ENCODE results near the gene PIP4K2C.
"Not testable (repeated sequence)": the region's sequence is repeated elsewhere in the genome, so short reads cannot be mapped to it uniquely, and the experiment has no call there.

Gene PIP4K2C

GRCh38 chr12:57632073-57632957, 41.3 kb downstream of the PIP4K2C start:
- peak overlapping the region; percentile 52; the same call in 1 of the 2 replicates for H3K27ac ChIP-seq
- TF ChIP-seq, protein P1, sequence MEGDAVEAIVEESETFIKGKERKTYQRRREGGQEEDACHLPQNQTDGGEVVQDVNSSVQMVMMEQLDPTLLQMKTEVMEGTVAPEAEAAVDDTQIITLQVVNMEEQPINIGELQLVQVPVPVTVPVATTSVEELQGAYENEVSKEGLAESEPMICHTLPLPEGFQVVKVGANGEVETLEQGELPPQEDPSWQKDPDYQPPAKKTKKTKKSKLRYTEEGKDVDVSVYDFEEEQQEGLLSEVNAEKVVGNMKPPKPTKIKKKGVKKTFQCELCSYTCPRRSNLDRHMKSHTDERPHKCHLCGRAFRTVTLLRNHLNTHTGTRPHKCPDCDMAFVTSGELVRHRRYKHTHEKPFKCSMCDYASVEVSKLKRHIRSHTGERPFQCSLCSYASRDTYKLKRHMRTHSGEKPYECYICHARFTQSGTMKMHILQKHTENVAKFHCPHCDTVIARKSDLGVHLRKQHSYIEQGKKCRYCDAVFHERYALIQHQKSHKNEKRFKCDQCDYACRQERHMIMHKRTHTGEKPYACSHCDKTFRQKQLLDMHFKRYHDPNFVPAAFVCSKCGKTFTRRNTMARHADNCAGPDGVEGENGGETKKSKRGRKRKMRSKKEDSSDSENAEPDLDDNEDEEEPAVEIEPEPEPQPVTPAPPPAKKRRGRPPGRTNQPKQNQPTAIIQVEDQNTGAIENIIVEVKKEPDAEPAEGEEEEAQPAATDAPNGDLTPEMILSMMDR (conservative IDR thresholded peaks at IDR 0.05), result no peak

GRCh38 chr12:57632958-57633840, 42.2 kb downstream of the PIP4K2C start, which contains the start of gene B4GALNT1:
Gene B4GALNT1, minus strand, starts transcription at chr12:57633201. Its CDS starts 1,069 bp downstream, at chr12:57632132.
- TF ChIP-seq, protein P1 (conservative IDR thresholded peaks at IDR 0.05), result peak; percentile 98
- peak within 1 kb of the TSS; percentile 52; the same call in 1 of the 2 replicates for H3K27ac ChIP-seq

GRCh38 chr12:57636731-57637130, 45.7 kb downstream of the PIP4K2C start:
- H3K27ac ChIP-seq, result not testable (repeated sequence)

DNA sequence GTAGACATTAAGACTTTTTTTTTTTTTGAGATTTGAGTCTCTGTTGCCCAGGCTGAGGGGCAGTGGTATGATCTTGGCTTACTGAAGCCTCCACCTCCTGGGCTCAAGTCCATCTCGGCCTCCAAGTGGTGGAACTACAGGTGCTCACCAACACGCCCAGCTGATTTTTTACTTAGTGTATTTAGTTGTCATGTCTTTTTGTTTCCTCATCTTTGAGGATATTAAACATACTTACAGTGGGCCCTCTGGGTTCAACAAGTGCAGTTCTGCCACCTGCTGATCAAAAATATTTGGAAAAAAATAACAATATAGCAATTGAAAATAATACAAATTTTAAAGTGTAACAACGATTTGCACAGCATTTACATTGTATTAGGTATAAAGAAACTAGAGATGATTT, 46.4 kb downstream of the PIP4K2C start:
- H3K27ac ChIP-seq, result no peak overlapping the region
- TF ChIP-seq, protein P1 (conservative IDR thresholded peaks at IDR 0.05), result no peak; the same call in 1 of the 2 replicates

DNA sequence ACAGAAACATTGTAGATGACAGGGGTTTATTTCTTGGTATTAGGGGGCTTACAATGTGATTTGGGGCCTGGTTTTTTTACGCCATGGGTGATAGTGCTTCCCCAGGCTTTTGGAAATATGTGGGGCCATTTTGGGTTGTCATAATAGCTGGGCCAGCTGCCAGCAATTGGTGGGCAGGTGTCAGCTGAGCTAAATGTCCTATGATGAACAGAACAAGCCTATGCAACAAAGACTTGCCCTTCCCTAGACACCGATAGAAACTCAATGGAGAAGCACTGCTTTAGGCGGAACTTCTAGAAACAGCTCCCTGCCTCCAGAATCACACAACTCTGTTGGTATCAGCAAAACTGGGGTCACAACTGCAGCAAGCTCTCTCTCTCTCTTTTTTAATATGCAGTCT, 47.1 kb downstream of the PIP4K2C start:
- TF ChIP-seq, protein P1 (conservative IDR thresholded peaks at IDR 0.05), result no peak
- H3K27ac ChIP-seq, result no peak overlapping the region

DNA sequence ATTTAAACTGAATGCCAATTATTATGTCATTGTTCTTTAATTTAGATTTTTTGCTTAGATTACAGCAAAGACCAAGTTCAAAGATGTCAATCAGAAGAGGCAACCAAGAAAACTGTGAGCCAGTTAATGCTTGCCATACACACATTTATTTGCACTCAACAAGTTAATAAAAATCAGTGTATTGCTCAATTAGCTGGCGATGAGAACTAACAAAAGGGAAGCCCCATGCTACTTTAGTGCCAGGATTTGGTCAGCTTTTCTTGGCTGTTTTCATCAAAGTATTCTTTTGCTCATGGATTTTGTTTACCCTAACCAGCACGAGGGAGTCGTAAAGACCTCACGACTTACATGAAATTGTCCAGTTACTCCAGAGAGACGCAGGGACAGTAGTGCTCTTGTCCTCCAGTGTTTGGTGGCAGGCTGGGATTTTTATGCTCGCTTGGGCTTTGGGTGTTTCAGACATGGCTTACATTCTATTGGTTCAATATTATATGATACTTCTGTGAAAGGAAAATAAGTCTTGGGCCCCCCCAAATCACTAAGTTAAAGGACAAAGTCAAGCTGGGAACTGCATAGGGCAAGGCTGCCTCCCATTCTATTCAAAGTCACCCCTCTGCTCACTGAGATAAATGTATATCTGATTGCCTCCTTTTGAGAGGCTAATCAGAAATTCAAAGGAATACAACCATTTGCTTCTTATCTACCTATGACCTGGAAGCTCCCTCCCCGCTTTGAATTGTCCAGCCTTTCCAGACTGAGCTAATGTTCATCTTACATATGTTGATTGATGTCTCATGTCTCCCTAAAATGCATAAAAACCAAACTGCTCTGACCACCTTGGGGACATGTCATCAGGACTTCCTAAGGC, 49.4 kb downstream of the PIP4K2C start:
- TF ChIP-seq, protein P1 (conservative IDR thresholded peaks at IDR 0.05), result no peak
- no peak overlapping the region for H3K27ac ChIP-seq

DNA sequence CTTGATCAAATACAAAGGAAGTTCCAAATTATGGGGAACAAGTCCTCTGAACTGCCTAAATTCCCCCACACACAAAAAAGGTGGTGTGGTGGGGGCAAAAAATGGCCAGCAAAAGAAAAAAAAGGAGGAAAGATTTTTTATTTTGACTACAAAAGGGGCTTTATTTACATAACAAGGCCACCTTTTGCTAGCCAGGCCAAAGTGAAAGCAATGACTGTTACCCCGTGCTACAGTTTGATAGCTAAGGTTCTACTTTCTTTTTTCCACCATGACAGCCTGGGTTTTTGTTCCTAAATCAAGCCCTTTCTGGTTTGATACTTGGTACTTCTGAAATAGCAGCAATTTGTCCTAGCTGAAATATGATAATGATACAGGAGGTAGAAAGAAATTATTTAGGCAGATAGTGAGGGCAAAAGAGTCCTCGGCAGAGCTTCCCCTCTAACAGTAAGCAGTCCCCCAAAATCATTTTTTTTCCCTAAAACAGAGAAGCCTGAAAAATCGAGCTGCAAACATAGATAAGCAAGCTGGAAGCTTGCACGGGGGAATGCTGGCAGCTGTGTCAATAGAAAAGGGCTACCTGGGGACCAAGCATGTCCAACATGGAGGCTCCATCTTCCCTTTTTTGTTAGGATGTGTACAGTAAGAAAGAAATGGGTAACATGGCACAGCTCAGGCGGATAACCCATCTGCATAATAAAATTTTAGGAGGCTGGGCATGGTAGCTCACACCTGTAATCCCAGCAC, 50.9 kb downstream of the PIP4K2C start:
- TF ChIP-seq, protein P1 (conservative IDR thresholded peaks at IDR 0.05), result no peak
- H3K27ac ChIP-seq, result no peak overlapping the region

GRCh38 chr12:57645990-57646658, 55.1 kb downstream of the PIP4K2C start:
- not testable (repeated sequence) for H3K27ac ChIP-seq

DNA sequence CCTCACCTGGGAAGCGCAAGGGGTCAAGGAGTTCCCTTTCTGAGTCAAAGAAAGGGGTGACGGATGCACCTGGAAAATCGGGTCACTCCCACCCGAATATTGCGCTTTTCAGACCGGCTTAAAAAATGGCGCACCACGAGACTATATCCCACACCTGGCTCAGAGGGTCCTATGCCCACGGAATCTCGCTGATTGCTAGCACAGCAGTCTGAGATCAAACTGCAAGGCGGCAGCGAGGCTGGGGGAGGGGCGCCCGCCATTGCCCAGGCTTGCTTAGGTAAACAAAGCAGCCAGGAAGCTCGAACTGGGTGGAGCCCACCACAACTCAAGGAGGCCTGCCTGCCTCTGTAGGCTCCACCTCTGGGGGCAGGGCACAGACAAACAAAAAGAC, 55.7 kb downstream of the PIP4K2C start:
- H3K27ac ChIP-seq, result not testable (repeated sequence)

Measured in VCaP (cell line).